Medulla oblongata (tissue), 1 donor: ENCODE results near the gene ITIH3.

ENCODE experiments used
- DNase-seq: peaks from one replicate; pipeline ENCODE4 v3.0.0-alpha.2; 2015; ENCODE audit errors: extremely low spot score

Gene ITIH3

DNA sequence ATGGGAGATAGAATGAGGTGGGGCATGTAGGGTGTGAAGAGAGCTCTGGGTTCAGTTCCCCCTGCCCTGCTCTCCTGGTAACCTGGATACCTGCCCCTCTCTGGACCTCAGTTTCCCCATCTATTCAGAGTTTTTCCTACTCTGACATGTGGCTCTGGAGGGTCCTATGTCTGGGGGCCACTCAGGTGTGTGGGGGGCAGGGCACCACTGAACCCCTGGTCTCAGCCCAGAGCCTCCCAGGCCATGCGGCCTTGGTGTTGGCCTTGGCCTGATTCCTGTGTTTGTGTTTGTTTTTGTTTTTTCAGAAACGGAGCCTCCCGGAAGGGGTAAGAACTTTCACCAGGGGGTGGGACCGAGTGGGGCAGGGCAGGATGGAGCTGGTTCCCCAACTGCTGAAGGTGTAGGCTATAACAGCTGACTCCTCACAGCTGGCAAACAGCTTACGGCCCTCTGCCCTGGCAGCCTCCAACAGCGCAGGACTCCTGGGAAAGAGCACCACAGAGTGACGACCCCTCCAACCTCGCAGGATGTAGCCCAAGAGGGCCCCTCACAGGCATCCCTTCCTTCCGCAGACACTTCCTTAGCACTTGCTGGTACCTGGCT, 803 bp downstream of the ITIH3 start:
- DNase-seq, result no peak

DNA sequence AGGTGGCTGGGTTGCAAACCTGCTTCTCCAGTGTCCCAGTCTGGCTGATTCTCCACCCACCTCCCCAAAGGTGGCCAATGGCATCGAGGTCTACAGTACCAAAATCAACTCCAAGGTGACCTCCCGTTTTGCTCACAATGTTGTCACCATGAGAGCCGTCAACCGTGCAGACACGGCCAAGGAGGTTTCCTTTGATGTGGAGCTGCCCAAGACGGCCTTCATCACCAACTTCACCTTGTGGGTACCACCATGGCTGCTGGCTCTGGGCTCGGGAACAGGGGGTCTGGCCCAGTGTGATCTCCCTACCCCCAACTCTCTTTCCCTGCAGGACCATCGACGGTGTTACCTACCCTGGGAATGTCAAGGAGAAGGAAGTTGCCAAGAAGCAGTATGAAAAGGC, 1.8 kb downstream of the ITIH3 start:
- DNase-seq, result no peak

DNA sequence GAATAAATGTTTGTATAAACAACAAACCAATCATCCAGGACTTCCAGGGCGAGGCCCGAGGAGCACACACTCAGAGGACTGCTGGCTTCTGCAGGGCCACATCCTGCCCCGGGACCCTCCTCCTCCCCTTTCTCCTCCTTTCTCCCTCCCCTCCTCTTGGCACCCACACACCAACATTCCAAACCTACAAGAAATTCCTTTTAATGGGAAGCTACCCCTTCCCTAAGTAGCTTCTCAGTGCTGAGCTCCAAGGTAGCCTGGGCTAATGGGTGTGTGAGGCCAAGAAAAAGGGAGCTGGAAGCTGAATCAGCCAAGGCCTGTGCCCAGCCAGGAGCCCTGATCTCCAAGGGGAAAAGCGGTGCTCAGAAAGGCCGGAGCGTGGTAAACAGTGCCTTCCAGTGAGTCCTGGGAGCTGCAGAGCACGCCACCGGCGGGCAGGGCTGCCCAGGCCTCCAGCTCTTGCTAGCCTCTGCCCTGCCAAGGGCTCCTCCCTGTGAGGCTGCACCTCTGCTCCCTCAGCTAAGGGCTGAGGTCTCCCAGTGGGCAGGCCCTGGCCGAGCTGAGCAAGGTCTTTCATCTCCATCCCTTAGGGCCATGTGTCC, 3.9 kb downstream of the ITIH3 start:
- no peak for DNase-seq

DNA sequence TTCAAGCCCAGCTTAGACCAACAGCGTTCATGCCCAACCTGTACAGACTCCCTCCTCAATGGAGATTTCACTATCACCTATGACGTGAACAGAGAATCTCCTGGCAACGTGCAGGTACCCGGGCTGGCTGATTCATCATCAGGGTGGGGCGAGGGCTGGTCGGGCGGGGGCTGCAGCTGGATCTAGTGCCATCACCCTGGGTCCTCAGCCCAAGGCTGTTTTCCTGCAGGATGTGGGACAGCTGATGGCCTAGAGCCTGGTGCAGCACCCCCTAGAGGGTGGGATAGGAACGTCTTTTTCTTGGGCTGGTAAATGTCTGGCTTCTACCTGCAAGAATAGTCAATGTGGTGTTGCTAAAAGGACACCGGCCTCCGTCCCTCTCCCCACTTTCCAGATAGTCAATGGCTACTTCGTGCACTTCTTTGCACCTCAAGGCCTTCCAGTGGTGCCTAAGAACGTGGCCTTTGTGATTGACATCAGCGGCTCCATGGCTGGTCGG, 4.4 kb downstream of the ITIH3 start:
- no peak for DNase-seq

DNA sequence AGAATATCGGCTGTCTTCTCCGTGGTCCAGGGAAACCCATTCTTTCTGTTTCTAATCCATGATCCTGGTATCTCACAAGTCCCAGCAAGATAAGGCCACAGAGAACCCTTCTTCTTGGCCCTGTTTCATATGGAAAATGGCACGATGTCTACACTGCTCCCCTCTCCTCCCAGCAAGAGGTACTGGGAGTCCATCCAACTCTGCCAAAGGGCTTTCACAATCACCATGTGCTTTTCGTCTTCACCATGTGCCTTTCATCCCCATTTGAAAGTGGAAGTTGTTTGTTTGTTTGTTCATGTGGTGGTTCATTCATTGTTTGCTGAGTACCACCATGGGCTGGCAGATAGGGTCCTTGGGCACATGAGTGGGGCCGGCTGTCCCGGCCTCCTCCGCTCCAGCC, 5.5 kb downstream of the ITIH3 start:
- no peak for DNase-seq

DNA sequence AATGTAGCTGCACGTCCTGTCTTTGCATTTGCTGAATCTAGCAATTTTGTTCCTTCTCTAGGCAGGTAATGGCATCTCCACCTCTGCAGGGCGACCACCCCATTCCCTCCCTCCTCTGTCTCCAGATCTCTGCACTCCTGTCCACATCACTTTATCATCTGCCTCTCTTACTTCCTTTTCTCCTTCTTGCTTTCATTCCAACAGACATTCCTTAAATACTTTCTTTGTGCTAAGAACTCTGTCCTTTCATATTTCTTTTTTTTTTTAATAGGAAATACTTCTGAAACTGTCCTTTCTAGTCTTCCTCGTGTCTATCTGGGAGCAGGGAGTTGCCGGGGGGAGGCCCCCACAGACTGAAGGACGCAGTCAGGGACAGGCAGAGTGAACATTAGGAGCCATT, 7.2 kb downstream of the ITIH3 start:
- no peak for DNase-seq

DNA sequence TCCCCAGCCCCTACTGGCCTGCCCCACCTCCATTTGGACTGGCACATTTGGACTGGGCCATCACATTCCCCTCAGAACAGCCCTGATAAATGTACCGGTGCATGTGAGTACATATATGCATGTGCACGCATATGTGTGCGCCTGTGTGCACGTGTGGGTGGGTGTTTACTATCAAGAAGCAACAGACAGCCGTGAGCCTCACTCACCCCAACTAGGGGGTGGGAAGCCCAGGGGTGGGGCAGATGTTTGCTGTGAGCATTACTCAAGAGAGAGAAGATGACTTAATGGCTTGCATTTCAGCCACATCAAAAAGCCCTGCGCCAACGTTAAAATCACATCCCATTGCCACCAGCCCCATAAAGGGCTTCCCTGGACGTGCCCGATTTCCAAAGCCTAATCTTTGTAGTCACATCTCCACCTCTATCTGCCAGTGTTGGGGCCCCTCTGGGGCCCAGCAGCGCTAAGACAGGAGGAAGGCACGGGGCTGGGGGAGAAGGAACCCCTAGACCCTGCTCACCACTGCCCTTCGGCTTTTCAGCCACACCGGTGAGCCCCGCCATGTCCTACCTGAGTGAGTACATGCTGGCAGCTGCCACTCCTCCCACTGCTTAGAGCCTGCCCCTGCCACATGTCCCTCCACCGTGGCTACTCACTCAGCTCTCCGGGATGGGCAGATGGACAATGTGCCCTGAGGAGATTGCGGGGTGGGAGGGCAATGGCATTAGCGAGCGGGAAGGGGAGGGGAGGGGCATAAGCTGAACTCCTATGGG, 10.9 kb downstream of the ITIH3 start:
- no peak for DNase-seq

DNA sequence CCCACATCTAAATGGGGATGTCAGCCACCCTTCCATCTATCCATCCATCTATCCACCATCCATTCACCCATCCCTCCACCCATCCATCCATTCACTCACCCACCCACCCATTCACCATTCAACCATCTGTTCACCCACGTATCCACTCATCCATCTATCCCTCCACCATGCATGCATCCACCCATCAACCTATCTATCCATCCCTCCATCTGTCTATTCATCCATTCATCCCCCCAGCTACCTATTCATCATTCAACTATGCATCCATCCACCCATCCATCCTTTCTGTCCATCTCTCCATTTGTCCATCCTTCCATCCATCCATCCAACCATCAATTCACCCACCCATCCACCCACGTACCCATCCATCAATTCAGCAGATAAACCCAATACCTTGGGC, 14.6 kb downstream of the ITIH3 start:
- no peak for DNase-seq

DNA sequence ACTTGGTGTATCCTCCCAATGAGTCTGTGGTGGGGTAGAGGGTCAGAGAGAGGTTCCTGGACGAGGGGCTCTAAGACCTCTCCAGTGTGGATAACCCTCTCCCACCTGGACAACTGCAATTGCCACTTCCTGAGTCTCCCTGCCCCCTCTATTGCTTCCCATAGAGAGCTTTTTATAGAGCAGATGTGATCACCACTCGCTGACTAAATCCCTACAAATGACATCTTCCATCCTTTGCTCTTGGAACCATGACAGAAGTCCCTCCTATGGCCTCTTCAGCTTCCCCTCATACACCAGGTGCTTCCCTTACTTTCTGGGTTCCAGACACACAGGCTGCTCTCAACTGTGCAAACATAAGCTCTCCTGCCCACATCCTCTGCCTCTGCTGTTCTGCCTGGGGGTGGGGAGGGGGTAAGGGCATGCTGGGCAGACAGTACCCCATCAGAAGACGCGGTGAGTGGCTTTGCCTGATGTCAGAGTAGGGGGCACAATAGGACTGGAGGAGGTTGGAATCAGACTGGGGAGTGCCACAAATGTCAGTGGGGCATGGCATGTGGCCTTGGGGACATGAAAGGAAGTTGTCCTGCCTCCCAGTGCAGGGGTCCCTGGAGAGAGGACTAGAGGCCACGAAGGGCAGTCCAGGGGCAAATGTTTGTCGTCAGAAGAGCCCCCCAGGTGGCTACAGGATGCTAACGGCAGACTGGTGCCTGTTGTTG, 15.2 kb downstream of the ITIH3 start:
- no peak for DNase-seq

DNA sequence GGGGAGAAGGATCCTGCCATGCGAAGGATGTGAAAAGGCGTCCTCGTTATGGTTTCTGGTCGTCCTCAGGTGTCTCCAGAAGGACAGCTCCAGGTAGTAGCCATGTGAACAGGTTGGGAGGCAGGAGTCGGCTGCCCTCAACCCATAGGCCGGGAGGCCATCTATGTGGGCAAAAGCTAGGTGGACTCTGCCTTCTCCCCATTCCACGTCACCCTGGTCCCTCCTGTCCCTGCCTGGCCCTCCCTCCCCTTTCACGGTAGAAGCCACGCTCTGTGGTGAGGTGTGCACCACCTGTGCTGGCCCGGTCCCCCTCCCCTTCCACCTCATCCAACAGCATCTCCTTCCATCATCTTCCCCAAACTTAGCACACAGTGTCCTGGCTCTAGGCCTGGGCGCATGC, 16.3 kb downstream of the ITIH3 start:
- no peak for DNase-seq

DNA sequence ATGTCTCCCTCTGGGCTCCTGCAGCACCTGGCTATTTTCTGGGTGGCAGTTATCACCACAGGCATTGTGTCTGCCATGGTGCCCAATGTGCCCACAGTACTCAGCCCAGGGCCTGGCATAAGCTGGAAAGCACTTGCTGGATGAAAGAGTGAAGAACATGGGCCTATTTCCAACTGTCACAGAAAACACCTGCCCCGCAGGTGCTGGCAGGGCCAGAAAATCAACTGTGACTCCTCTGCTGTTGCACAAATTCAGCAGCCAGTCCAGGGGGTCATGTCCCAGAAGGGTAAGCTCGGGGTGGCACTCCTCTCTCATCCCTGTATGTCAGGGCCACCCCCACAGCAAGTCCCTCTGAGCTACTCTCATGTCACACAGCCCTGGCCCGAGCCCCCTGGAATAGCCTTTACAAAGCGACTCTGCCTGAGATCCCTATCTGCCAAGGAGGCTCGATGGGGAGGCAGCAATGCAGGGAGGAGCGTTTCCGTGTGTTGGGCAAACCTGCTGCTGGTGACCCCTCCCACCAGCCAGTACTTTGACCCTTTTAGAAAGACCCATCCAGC, 16.9 kb downstream of the ITIH3 start:
- DNase-seq, result no peak

DNA sequence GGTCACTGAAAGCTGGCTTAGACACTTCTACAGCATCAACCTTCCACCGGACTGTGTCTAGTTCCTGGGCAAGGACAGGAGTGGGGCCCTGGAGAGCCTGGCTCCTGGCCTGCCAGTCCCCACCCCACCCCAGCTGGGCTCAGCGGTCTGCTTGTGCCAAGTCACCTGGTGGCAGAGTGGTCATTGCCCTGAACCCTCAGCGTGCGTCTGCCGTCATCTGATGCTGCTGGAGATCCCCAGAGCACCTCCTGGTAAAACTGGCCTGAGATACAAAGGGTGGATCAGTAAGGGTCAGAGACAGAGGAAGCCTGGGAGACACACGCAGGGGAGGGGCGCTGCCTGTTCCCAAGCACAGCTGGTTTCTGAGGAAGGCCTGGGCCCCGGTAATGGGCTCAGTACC, 19.2 kb downstream of the ITIH3 start:
- DNase-seq, result no peak

DNA sequence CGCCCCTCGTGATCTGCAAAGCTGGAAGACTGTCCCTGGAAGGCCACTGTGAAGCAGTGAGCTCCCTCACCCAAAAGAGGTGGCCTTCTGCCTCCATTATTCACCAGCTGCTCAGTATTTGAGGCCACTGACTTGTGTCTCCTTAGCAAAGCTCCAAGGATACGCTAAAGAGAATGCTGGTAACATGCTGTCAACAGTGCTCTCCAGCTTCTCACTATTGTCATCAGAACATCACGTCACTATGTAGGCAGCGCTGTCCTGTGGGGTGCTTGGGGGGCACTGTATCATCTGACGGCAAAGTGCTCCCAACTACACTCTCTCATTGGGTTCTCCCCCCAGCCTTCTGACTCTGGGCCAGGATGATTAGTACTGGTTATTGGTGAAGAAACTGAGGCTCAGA, 21.6 kb downstream of the ITIH3 start:
- DNase-seq, result no peak

DNA sequence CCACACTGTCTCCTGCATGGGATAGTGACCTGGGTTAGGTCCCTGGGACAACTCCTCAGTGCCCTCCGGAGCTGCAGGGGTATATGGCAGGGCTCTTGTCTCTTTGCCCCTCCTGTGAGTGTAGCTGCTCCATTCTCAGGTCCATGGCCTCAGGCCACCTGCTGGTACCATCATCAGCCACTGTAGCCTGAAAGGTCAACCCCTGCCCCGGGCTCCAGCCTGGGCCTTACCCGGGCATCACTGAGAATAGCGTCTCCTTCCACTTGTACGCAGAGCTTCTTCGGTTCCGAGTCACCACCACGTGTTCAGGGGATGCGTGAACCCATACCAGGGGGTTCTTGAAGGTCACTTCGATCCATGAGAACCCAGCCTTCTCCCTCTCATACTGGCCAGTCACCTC, 22.1 kb downstream of the ITIH3 start:
- no peak for DNase-seq

DNA sequence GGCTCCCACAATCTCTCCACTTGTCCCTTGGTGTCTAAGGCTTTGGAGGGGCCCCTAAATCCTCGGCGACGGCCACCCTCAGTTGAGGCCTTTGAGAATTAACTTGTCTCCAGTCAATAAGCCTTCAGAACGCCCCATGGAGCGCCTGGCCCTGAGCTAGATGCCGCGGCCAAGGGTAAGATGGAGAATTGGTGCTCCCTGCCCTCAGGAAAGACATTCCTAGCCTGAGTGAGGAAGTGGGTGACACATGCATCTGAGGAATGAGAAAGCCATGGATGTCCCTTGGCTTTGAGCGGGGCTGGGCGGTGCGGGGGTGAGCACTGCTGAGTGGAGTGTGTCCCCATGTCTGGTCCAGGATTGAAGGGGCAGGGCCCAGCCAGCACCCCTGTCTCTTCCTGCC, 22.6 kb downstream of the ITIH3 start:
- no peak for DNase-seq

DNA sequence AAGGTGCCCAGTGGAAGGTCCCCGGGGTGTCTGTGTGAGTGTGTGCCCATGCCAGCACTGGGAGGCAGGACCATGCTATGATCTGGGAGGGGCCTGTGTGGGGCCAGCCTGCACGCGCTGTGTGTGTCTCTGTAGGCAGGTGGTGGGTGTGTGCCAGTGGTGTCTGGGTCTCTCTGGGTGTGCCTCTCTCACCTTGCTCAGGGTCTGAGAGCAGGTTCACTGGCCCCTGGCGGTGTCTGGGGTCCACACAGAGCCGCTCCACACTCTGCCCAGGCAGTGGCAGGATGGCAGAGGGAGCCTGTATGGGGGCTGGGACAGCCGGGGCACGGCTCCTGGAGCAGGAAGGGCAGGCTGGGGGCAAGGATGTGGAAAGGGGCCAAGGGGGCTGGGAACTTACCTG, 23.3 kb downstream of the ITIH3 start:
- no peak for DNase-seq

DNA sequence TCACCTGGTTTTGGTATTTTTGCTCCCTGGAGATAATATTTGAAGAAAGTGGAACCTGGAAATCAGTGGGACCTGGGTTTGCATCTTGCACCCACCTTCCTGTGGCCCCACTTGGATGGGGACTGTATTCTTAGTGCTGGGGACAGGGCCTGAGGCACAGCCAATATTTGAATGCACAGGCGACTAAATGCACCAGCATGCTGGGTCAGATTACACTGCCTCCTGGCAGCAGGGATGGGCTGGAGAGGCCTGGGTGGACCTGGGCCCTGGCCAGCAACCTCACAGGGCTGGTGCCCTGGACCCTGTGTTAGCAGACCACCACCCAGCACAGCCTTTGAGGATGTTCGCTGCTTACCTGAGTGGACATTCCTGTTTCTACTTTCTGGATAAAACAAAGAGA, 25.3 kb downstream of the ITIH3 start:
- DNase-seq, result no peak

DNA sequence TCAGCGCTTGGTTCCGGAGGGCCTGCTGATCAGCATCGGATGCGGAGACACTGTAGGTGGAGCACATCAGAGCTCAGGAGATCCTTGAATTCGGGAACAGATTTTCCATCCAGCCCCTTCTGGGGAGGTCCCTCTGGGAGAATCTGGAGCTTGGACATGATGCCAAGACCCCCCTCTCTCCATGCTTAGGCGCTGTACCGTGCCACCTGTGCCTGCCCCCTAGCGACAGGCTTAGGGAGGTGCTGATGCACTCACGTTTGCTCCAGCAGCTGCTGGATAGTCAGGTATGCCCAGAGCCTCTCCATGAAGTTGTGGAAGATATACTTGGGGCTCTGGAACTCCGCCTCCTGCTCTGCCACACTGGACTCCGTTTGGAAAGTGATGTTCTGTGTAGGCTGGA, 26.1 kb downstream of the ITIH3 start:
- no peak for DNase-seq

DNA sequence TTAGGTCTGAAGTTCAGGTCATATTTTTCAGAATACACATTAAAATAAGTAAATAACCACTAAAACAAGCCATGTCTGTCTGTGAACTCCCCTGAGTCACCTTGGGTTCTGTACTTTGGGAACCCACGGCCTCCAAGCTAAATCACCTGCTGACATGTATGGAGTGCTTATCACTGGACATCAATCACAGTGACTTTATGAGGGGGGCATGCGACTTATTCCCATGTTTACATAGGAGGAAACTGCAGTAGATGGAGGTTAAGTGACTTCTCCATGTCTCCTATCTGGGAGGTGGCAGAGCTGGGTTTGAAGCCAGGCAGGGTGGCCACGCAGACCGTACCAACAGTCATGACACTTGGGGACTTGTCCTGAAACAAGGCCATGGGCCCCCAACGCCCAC, 27.8 kb downstream of the ITIH3 start:
- no peak for DNase-seq

DNA sequence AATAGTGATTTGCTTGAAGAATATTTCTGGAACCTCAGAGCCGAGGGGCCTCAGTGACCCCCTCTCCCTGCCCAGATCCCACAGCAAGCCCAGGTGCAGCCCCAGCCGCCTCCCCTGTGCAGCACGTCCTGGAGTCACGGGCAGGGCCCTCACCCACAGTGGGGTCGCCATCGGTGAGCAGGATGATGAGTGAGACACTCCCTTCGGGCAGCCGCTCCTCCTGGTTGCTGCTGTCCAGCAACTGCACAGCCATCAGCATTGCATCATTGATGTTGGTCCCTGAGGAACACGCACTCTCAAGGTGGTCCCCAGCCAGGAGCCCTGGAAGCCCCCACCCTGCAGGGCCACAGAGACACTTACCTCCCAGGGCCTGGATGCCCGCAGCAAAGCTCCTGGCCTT, 29.4 kb downstream of the ITIH3 start:
- no peak for DNase-seq

DNA sequence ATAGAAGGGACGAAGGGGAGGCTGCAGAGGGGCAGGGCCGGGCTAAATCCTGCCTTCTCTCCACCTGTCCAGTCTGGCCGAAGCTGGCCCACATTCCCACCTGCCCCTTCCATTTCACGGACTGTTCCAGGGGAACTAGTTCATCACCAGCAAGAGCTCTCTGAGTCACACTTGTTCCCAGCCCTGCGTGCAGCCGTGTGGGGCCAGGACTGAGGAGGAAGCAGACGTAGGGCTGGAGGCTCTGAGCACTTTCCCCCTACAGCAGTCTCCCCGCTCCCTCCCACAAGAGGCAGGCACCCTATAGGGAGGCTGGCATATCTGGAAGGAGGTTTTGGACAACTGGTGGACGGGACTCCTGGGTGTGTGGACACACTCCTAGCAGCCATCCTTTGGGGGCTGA, 32.8 kb downstream of the ITIH3 start:
- no peak for DNase-seq

DNA sequence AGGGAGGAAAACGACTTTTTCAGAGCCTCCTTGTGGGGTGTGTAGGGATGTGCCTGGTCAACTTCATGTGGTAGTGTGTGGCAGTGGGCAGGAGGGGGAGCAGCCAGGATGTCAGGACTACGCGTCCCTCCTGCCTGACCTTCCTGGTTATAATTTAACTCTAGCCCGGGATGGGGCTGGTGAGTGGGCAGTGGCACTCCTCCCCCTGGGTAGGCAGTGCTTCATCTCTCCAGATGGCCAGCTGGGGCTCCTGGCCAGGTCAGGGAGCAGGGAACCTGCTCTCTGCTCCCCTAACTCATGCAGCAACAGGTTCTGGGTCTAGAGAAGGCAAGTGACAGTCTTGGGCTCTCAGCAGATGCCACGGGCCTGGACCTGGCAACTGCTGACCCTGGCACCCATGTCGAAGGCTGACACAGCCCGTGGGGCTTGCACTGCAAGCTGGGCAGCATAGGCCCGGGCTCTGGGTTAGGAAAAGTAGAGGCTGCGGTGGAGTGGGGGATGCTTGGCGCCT, 33.3 kb downstream of the ITIH3 start:
- DNase-seq, result no peak
